ENCODE measurements around the gene CPXM2.

DNA sequence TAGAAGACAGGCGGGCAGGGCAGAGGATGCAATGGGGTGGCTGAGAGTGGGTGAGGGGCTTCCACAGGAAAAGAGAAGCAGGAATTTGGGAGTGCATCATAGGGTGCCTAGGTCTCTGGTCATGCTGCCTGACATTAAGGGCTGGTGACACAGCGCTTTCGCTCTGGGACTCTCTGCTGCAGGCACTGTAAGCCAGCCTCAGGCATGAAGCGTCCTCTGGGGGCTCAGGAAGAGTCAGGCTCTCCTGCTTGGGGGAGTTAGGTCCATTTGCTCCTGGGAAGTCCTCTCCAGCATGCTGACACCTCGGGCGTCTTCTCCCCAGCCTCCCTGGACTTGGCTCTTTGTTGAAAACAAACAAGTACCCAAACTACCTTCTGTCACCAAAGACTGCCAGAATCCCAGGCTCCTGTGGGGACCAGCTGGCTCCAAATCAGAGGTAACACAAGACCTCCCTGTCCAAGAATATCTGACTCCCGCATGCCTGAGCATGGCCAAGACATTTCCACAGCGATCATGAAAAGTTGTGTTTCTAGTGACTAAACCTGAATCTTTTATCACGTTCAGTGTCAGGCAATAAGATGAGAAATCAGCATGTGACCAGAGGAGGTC, 170.1 kb downstream of the CPXM2 start:
- TF ChIP-seq, protein P1, sequence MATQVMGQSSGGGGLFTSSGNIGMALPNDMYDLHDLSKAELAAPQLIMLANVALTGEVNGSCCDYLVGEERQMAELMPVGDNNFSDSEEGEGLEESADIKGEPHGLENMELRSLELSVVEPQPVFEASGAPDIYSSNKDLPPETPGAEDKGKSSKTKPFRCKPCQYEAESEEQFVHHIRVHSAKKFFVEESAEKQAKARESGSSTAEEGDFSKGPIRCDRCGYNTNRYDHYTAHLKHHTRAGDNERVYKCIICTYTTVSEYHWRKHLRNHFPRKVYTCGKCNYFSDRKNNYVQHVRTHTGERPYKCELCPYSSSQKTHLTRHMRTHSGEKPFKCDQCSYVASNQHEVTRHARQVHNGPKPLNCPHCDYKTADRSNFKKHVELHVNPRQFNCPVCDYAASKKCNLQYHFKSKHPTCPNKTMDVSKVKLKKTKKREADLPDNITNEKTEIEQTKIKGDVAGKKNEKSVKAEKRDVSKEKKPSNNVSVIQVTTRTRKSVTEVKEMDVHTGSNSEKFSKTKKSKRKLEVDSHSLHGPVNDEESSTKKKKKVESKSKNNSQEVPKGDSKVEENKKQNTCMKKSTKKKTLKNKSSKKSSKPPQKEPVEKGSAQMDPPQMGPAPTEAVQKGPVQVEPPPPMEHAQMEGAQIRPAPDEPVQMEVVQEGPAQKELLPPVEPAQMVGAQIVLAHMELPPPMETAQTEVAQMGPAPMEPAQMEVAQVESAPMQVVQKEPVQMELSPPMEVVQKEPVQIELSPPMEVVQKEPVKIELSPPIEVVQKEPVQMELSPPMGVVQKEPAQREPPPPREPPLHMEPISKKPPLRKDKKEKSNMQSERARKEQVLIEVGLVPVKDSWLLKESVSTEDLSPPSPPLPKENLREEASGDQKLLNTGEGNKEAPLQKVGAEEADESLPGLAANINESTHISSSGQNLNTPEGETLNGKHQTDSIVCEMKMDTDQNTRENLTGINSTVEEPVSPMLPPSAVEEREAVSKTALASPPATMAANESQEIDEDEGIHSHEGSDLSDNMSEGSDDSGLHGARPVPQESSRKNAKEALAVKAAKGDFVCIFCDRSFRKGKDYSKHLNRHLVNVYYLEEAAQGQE (IDR thresholded peaks at IDR 0.05; ENCODE audit: insufficient replicate concordance, low read depth) = no peak
- TF ChIP-seq, protein P2, sequence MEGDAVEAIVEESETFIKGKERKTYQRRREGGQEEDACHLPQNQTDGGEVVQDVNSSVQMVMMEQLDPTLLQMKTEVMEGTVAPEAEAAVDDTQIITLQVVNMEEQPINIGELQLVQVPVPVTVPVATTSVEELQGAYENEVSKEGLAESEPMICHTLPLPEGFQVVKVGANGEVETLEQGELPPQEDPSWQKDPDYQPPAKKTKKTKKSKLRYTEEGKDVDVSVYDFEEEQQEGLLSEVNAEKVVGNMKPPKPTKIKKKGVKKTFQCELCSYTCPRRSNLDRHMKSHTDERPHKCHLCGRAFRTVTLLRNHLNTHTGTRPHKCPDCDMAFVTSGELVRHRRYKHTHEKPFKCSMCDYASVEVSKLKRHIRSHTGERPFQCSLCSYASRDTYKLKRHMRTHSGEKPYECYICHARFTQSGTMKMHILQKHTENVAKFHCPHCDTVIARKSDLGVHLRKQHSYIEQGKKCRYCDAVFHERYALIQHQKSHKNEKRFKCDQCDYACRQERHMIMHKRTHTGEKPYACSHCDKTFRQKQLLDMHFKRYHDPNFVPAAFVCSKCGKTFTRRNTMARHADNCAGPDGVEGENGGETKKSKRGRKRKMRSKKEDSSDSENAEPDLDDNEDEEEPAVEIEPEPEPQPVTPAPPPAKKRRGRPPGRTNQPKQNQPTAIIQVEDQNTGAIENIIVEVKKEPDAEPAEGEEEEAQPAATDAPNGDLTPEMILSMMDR (IDR thresholded peaks at IDR 0.05; ENCODE audit: insufficient read depth, low read length) = no peak
- TF ChIP-seq SPI1 (IDR thresholded peaks at IDR 0.05; ENCODE audit: borderline replicate concordance, low read depth) (no peak), POLR2AphosphoS5 (IDR thresholded peaks at IDR 0.05; ENCODE audit: low read depth) (no peak), GABPA (IDR thresholded peaks at IDR 0.05; ENCODE audit: low read depth) (no peak)
